Right atrium auricular region (tissue), 2 donors: ENCODE data around the gene GPATCH2. TPM values are rescaled to one million over a fixed set of nuclear protein-coding genes. Genes with fewer than 3 reads are reported as not detected.
"Not testable (repeated sequence)": the region's sequence is repeated elsewhere in the genome, so short reads cannot be mapped to it uniquely, and the experiment has no call there.

ENCODE experiments used
- DNase-seq: peaks from one replicate; pipeline ENCODE4 v3.0.0-alpha.2; 2019; ENCODE audit warnings: low spot score
- H3K27ac ChIP-seq, 2 donors: fragments of 200-600 bp; sonication (generic); 1 replicate in 1 of 2; 2 replicates in 1 of 2; pipeline ENCODE4 v1.5.1; 2016 to 2019
- H3K27me3 ChIP-seq, 2 donors: fragments of 200-600 bp; sonication (generic); one replicate each; pipeline versions ENCODE4 v1.5.1 to v1.6.0; 2017 to 2019
- H3K36me3 ChIP-seq: fragments of 200-600 bp; sonication (generic); one replicate; pipeline ENCODE4 v1.5.1; 2016
- H3K4me1 ChIP-seq, 2 donors: fragments of 200-600 bp; sonication (generic); one replicate each; pipeline versions ENCODE4 v1.5.1 to v1.6.0; 2017 to 2019
- H3K4me3 ChIP-seq, 2 donors: fragments of 200-600 bp; sonication (generic); 1 replicate in 1 of 2; 2 replicates in 1 of 2; pipeline ENCODE4 v1.5.1; 2017 to 2019; ENCODE audit warnings: mild to moderate bottlenecking in 1 of 2, moderate library complexity in 1 of 2
- H3K9me3 ChIP-seq, 2 donors: fragments of 200-600 bp; sonication (generic); one replicate each; pipeline ENCODE4 v1.5.1; 2019
- total RNA-seq, 2 donors: library from RNA; depleted of rRNA; stranded (reverse); fragments of >200 nt; gene quantifications; one replicate each; pipeline ENCODE4 v1.1.0, GENCODE V29; 2016
- TF ChIP-seq, protein P1 (sequence below), 2 donors: fragments of 200-600 bp; sonication (generic); IDR thresholded peaks; one replicate each; pipeline ENCODE4 v1.5.1; 2019; ENCODE audit warnings: antibody characterized with exemption in 2 of 2

Gene GPATCH2
- total RNA-seq, 2 donors from 2014 or later: 7.9 to 8.5 TPM

- DNase-seq: no peak
- TF ChIP-seq, protein P1, sequence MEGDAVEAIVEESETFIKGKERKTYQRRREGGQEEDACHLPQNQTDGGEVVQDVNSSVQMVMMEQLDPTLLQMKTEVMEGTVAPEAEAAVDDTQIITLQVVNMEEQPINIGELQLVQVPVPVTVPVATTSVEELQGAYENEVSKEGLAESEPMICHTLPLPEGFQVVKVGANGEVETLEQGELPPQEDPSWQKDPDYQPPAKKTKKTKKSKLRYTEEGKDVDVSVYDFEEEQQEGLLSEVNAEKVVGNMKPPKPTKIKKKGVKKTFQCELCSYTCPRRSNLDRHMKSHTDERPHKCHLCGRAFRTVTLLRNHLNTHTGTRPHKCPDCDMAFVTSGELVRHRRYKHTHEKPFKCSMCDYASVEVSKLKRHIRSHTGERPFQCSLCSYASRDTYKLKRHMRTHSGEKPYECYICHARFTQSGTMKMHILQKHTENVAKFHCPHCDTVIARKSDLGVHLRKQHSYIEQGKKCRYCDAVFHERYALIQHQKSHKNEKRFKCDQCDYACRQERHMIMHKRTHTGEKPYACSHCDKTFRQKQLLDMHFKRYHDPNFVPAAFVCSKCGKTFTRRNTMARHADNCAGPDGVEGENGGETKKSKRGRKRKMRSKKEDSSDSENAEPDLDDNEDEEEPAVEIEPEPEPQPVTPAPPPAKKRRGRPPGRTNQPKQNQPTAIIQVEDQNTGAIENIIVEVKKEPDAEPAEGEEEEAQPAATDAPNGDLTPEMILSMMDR (IDR thresholded peaks at IDR 0.05): no peak
These were observed 31.7 kb downstream of the GPATCH2 start for GRCh38 chr1:217599154-217599553.

GRCh38 chr1:217590598-217590997, 40.3 kb downstream of the GPATCH2 start:
- Histone ChIP-seq H3K36me3 (no peaks in the 10 kb centered on the region), H3K4me3 (no peak overlapping the region), H3K27ac (no peak overlapping the region), H3K9me3 (no peaks in the 10 kb centered on the region), H3K4me1 (no peaks in the 10 kb centered on the region), H3K27me3 (no peaks in the 10 kb centered on the region)
- no peak for DNase-seq
- TF ChIP-seq, protein P1 (IDR thresholded peaks at IDR 0.05): no peak

More at GRCh38 chr1:217599154-217599553, 31.7 kb downstream of the GPATCH2 start:
- H3K36me3 ChIP-seq: no peaks in the 10 kb centered on the region
- H3K27me3 ChIP-seq: no peaks in the 10 kb centered on the region
- no peaks in the 10 kb centered on the region for H3K4me1 ChIP-seq
- H3K4me3 ChIP-seq: no peak overlapping the region
- H3K9me3 ChIP-seq: no peaks in the 10 kb centered on the region
- no peak overlapping the region for H3K27ac ChIP-seq

DNA sequence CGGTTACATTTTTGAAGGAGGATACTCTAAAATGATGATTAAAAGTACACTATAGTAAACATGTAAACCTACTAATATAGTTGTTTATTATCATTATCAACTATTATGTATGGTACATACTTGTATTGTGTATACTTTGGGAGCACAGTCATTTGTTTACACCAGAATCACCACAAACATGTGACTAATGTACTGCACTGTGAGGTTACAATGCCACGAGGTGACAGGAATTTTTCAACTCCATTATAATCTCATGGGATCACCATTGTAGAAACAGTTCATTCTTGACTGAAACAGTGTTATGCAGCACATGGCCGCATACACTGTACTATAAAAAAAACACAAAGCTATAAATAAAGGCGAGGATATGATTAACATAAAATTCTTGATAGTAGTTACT, 44.3 kb downstream of the GPATCH2 start:
- no peak overlapping the region for H3K27ac ChIP-seq
- H3K36me3 ChIP-seq: no peaks in the 10 kb centered on the region
- H3K4me3 ChIP-seq: no peak overlapping the region
- no peaks in the 10 kb centered on the region for H3K4me1 ChIP-seq
- no peaks in the 10 kb centered on the region for H3K27me3 ChIP-seq
- TF ChIP-seq, protein P1 (IDR thresholded peaks at IDR 0.05): no peak
- no peaks in the 10 kb centered on the region for H3K9me3 ChIP-seq
- no peak for DNase-seq

GRCh38 chr1:217585577-217585976, 45.3 kb downstream of the GPATCH2 start:
- no peak for DNase-seq
- no peak overlapping the region for H3K27ac ChIP-seq
- H3K27me3 ChIP-seq: no peaks in the 10 kb centered on the region
- H3K4me1 ChIP-seq: no peaks in the 10 kb centered on the region
- no peaks in the 10 kb centered on the region for H3K9me3 ChIP-seq
- TF ChIP-seq, protein P1 (IDR thresholded peaks at IDR 0.05): no peak
- no peaks in the 10 kb centered on the region for H3K36me3 ChIP-seq
- H3K4me3 ChIP-seq: no peak overlapping the region

DNA sequence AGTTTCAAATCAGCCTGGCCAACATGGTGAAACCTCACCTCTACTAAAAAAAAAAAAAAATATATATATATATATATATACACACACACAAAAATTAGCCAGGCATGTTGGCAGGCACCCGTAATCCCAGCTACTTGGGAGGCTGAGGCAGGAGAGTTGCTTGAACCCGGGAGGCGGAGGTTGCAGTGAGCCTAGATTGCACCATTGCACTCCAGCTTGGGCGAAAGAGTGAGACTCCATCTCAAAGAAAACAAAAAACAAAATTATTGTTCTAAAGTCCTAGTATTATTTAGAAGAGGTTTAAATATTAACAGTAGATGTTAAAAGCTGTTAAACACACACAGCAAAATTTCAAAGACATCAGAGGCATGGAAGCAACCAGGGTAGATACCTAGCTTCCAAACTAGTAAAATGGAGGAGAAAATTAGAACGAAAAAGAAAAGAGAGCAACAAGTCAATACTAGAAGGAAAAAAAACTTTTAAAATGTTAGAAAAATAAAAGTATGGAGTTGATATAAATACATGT, 46.5 kb downstream of the GPATCH2 start:
- not testable (repeated sequence) for H3K36me3 ChIP-seq, H3K9me3 ChIP-seq, H3K27me3 ChIP-seq, H3K4me1 ChIP-seq, H3K27ac ChIP-seq, DNase-seq, H3K4me3 ChIP-seq

GRCh38 chr1:217577336-217577735, 53.6 kb downstream of the GPATCH2 start:
- TF ChIP-seq, protein P1 (IDR thresholded peaks at IDR 0.05): no peak
- H3K27ac ChIP-seq: no peak overlapping the region
- H3K36me3 ChIP-seq: no peaks in the 10 kb centered on the region
- no peak overlapping the region for H3K4me3 ChIP-seq
- H3K9me3 ChIP-seq: no peaks in the 10 kb centered on the region
- no peak for DNase-seq
- no peaks in the 10 kb centered on the region for H3K27me3 ChIP-seq
- no peaks in the 10 kb centered on the region for H3K4me1 ChIP-seq
